Activated CD4-positive, alpha-beta T cell treated with anti-CD3 and anti-CD28 coated beads, Interleukin-10, Interleukin-2, amounts not matched to agents 100 ng/mL and 50 ng/mL, durations not matched to agents 16 hours and 8 hours (primary cell): Measurements from ENCODE around the gene SCAND1.
A peak's percentile ranks its signal among the peaks of the same experiment; 100 is the strongest.
"Not testable (repeated sequence)": the region's sequence is repeated elsewhere in the genome, so short reads cannot be mapped to it uniquely, and the experiment has no call there.

ENCODE experiments used
- DNase-seq: peaks from one replicate; pipeline ENCODE4 v3.0.0-alpha.2; 2020

The SCAND1 gene

DNA sequence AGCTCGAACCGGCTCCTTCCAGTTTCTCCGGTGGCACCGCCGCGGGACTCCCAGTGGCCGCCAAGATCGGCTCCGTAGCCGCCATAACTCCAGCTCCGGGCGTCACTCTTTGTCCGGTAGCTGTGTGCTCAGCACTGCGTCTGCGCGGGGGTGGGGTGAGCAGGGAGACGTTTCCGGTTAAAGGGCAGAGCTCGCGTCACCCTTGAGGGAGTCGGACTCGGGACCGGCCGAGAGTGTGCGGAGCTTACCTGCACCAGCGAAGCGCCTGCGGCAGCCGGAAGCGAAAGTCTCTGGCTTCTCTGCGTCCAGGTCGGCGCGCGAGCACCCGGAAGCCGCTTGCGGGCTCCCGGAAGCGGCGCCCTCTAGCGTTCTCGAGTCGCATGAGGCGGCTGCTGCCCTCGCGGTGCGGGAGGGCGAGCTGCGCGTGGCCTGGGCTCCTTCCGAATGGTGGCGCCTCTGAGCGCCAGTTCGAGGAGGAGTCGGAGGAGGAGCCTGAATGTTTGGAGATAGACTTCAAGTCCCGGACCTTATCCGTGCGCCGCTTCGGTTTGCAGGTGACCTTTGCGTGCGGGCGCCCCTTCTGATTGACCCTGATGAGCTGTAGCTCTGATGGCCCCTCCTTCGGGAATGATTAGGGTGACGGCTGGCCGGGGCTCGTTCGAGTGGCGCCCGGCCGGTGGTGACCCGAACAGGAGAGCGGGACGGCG, at the start of gene SCAND1:
Gene SCAND1 (minus strand): TSS at position 303 of the 707 bp plus-strand sequence. CDS start 218 bp downstream, at position 85.
- peak; percentile 99 for DNase-seq

- DNase-seq, result no peak
Measured at GRCh38 chr20:36004045-36004444, 49.7 kb upstream of the SCAND1 start.

DNA sequence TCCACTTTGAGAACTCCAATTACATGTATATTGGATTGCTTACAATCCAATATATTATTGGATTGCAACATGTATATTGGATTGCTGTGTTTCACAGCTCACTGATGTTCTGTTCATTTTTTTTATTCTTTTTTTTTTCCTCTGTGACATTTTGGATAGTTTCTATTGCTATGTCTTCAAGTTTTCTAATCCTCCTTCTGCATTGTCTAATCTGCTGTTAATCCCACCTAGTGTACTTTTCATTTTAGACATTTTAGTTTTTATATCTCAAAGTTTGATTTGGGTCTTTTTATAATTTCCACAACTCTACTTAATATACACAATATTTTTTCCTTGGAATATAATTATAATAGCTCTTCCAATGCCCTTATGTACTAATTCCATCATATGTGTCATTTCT, 48.6 kb upstream of the SCAND1 start:
- DNase-seq, result no peak

- DNase-seq, result not testable (repeated sequence)
Measured at GRCh38 chr20:36001331-36001730, 47.0 kb upstream of the SCAND1 start.

- not testable (repeated sequence) for DNase-seq
Measured at GRCh38 chr20:35996492-35996891, 42.2 kb upstream of the SCAND1 start.

- peak; percentile 77 for DNase-seq
Measured at GRCh38 chr20:35994994-35995453, 40.7 kb upstream of the SCAND1 start.

- peak; percentile 75 for DNase-seq
Measured at GRCh38 chr20:35992713-35993335, 38.5 kb upstream of the SCAND1 start.

- peak; percentile 10 for DNase-seq
Measured at GRCh38 chr20:35991142-35991771, 37.0 kb upstream of the SCAND1 start.

DNA sequence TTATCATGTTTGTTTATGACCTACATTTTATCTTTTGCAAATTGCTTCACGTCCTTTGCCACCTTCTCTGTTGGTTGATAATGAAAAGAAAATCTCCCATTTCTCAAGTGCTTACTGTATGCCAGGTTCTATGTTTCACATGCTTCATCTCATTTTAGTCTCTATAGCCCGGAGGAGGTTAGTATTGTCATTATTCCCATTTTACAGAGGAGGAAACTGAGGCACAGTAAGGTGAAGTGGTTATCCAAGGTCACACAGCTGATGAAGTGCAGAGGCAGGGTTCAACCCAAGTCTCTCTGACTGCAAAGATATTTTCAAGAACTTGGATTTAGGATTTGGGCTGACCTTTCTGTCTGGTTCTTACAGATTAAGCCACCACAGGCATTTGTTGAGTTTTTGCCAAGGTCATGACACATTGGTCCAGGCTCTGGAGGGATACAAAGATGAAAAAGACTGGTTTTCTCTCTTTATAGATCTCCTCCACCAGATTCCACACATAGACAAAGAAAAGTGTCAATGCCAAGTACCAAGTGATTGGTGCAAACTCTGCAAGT, 34.7 kb upstream of the SCAND1 start:
- no peak for DNase-seq

DNA sequence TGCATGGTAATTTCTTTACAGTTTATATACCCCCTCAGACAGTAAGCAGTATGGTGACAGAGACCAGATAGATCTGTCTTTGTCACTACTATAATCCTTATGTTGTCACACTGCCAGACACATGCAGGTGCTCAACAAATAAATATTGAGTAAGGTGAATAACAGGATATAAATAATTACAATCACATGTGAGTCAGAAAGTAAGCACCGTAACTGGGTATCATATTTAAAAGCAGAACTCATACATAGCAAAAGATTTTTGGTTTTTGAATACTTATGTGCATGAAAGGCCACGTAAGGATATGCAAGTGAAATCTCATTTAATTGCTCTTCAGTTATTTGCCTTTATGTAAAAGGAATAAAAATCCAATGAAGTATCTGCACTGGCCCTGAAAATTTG, 31.5 kb upstream of the SCAND1 start:
- no peak for DNase-seq

- no peak for DNase-seq
Measured at GRCh38 chr20:35984382-35984781, 30.1 kb upstream of the SCAND1 start.

DNA sequence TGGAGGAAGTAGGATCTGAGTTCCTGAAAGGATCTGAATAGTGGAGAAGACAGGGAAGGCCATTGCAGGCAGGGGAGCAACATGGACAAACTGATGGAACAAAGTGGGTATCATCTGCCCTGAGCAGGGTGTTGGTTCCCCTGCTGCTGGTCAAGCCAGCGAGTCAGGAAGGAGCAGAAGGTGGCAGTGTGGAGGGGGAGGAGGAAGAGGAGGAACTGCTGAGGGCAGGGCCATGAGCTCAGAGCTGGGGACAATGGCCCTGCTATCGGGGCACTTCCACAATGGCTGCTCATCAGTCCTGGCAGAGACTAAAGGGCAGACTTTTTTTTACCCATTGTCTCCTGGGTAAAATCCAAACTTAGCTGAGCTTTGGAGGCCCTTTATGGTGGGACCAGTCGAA, 27.7 kb upstream of the SCAND1 start:
- DNase-seq, result no peak

- DNase-seq, result no peak
Measured at GRCh38 chr20:35979544-35979943, 25.2 kb upstream of the SCAND1 start.

GRCh38 chr20:35978041-35978513, 23.8 kb upstream of the SCAND1 start:
- no peak for DNase-seq

- no peak for DNase-seq
Measured at GRCh38 chr20:35975576-35976373, 21.5 kb upstream of the SCAND1 start.

DNA sequence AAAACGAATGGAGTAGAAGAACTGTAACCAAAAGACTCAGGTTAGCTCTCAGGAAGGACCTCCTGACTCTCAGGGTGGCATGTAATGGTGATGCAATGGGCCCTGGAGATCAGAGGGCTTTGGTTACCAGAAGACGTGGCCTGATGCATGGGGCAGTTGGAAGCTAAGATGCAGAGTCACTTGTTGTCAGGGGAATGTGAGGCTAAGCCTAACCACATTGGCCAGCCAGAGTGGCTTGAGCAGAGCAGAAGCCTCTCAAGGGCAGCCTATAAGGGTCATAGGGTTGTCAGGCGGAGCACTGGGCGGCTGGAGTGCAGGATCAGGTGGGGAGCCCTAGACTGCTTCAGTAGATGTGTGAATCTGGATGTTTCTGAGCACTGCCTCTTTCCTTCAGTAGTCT, 20.0 kb upstream of the SCAND1 start:
- no peak for DNase-seq

DNA sequence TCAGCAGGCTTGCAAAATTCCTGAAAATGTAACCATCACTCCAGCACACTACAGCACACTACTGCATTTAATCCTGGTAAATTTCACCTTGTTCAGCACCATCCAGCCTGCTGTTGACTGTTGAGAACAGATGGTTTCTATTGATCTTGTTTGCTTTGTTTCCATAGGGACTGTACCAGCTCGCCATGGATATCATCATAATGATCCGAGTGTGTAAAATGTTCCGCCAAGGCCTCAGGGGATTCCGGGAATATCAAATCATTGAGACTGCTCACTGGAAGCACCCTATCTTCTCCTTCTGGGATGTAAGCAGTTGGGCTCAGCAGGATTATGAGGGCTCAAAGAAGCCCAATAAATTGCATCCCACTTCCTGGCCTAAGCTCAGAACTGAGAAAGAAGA, 18.2 kb upstream of the SCAND1 start:
- no peak for DNase-seq

DNA sequence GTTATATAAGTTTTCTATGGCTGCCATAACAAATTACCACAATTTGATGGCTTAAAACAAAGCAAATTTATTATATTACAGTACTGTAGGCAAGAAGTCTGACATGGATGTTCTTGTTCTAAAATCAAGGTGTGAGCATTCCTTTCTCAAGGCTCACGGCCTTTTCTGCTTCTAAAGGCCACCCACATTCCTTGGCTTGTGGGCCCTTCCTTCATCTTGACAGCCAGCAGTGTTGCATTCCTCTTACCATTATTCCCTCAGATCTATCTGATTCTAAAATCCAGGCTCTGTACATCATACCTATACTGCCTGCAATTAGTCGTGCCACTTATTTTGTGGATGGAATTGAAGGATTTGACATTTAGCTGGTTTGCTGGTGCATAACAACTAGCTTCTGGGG, 17.7 kb upstream of the SCAND1 start:
- DNase-seq, result no peak

GRCh38 chr20:35968930-35969329, 14.6 kb upstream of the SCAND1 start:
- DNase-seq, result no peak

GRCh38 chr20:35967979-35968640, 13.8 kb upstream of the SCAND1 start, which contains the start of gene CNBD2:
TSS of gene CNBD2 (plus strand) at chr20:35968590. CDS start at chr20:35968763, 173 bp downstream.
- DNase-seq, result no peak

DNA sequence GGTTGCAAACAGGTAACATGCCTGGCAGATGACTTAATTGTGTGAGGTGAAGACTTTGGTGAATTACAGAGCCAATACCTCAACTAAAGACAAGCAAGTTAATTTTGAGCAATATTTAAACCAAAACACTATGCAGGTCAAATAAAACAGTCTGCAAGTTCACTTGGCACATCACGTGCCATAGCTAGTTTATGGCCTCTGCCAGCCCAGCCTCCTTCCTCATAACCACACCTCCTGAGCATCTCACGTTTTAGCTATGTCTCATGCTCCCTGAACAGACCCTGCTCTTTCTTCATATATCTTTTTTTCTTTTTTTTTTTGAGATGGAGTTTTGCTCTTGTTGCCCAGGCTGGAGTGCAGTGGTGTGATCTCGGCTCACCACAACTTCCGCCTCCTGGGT, 9.6 kb upstream of the SCAND1 start:
- no peak for DNase-seq

DNA sequence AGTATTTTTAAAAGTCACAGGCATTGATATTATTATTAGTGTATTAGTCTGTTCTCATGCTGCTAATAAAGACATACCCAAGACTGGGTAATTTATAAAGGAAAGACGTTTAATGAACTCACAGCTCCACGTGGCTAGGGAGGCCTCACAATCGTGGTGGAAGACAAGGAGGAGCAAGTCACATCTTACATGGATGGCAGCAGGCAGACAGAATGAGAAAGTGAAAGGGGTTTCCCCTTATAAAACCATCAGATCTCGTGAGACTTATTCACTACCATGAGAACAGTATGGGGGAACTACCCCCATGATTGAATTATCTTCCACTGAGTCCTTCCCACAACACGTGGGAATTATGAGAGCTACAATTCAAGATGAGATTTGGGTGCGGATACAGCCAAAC, 5.0 kb upstream of the SCAND1 start:
- not testable (repeated sequence) for DNase-seq
